Measurements from ENCODE around the gene SLC15A4.

- TF ChIP-seq POLR2A (IDR thresholded peaks at IDR 0.05; ENCODE audit: low read length) (no peak), GATA1 (IDR thresholded peaks at IDR 0.05; ENCODE audit: low read depth, low read length) (no peak)
Observed at GRCh38 chr12:128753438-128753837, 70.3 kb downstream of the SLC15A4 start.
